Measurements from ENCODE around the gene DENND4A. TPM values are rescaled to one million over a fixed set of nuclear protein-coding genes. Genes with fewer than 3 reads are reported as not detected.

The DENND4A gene
- total and polyA plus RNA-seq, 2 of the 4 experiments (the other 2 are of a cell fraction), result 4.1 to 17.7 TPM

DNA sequence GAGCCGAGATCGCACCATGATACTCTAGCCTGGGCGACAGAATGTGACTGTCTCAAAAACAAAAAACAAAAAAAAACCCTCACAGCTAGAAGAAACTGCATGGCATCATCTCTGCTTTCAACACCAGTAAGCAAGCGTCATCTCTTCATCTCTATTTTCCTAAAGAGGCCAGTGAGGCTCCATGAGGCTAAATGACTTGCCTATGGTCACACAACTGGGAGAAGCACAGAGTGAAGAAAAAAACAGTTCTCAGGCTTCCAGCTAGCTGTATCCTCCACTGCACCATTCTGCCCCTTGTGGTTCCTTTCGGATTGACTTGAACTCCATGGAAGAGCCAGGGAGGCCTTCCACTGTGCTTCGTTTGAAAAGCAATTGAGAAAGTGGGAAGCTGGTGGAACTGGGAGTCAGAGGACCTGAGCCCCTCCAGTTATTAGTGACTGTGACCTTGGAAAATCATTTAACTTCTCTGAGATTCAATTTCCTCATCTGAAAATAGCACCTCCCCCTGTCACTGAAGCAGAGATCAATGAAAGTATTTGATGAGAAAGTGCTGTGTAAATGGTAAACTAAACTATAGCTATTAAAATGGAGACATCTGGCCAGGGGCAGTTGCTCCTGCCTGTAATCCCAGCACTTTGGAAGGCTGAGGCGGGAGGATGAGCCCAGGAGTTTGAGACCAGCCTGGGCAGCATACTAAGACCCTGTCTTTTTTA lies 32.1 kb upstream of the DENND4A start:
- intact Hi-C loops (cut with micrococcal nuclease) (no loop called here), in situ Hi-C loops (cut with MboI; ENCODE audit: low sequenced_read_pairs) (no loop called here), dilution Hi-C loops (cut with HindIII; ENCODE audit: low sequenced_read_pairs, unreplicated experiment) (no loop called here)
- Histone ChIP-seq H3K18ac (ENCODE audit: low read depth, low read length) (no peak overlapping the region), H4K8ac (ENCODE audit: low read depth in 2 of 2, low read length in 2 of 2) (no peak overlapping the region), H2BK15ac (ENCODE audit: low read depth, low read length) (no peak overlapping the region), H3K14ac (replicated peaks; ENCODE audit: low read depth, low read length) (no peak overlapping the region), H3K4me1 (ENCODE audit: control insufficient read depth, insufficient read depth, low read length) (0 out of 2 replicates have a peak, but pooled peaks cover 1% of the 10 kb centered on the region), H4K20me1 (ENCODE audit: insufficient read depth, low read length) (no peaks in the 10 kb centered on the region), H3K27me3 (ENCODE audit: control insufficient read depth, insufficient read depth, low read length) (no peaks in the 10 kb centered on the region), H3K9me3 (ENCODE audit: control insufficient read depth, insufficient read depth, low read length) (no peaks in the 10 kb centered on the region), H3K4ac (ENCODE audit: low read depth, low read length) (no peak overlapping the region), H3K79me1 (ENCODE audit: low read depth in 1 of 2, low read length in 2 of 2) (no peaks in the 10 kb centered on the region), H2AK9ac (replicated peaks; ENCODE audit: low read depth, low read length, poor library complexity) (no peak overlapping the region), H3K36me3 (ENCODE audit: control insufficient read depth, insufficient read depth, low read length) (no peaks in the 10 kb centered on the region), H3K9me1 (ENCODE audit: insufficient read depth, low read length) (no peaks in the 10 kb centered on the region), H2BK5ac (ENCODE audit: low read depth, low read length, poor library complexity, severe bottlenecking) (no peak overlapping the region), H4K91ac (ENCODE audit: insufficient read depth, low read depth, low read length) (no peak overlapping the region), H4K5ac (ENCODE audit: low read depth, low read length) (no peak overlapping the region), H2BK20ac (ENCODE audit: low read depth, low read length) (no peak overlapping the region), H2BK120ac (ENCODE audit: low read depth, low read length) (no peak overlapping the region), H3K23ac (ENCODE audit: low read depth, low read length) (no peak overlapping the region), H3K56ac (ENCODE audit: extremely low read depth, insufficient read depth, low read length) (no peak overlapping the region), H2AK5ac (ENCODE audit: low read depth, low read length) (0 out of 2 replicates have a peak overlapping the region, but pooled peaks have one; percentile 21), H3K4me2 (ENCODE audit: low read depth, low read length) (no peak overlapping the region), H3K9ac (ENCODE audit: low read depth, low read length) (no peak overlapping the region), H3K4me3 (ENCODE audit: insufficient read depth, low read depth, low read length) (no peak overlapping the region), H2AFZ (replicated peaks; ENCODE audit: low read length, poor library complexity) (no peak overlapping the region), H3K27ac (ENCODE audit: insufficient read depth, low read length) (no peak overlapping the region)
- 58% methylated on average over 1 of the region's 7 CpGs; no CpG with 5 or more reads in 1 of the 2 experiments for WGBS, 2 experiments (ENCODE audit: extremely low coverage in 2 of 2, insufficient read length in 1 of 2)
- ChIA-PET POLR2A (ENCODE audit: unreplicated experiment) (no interaction called here), CTCF (interaction anchor here (0.6 to 1.3 kb wide), 10 partner anchors 9 to 165 kb away, joined by 3 to 7 read pairs (median 4); no protein-coding TSS in a partner anchor)
- TF ChIP-seq RFX5 (IDR thresholded peaks at IDR 0.05; ENCODE audit: low read depth, low read length), result no peak
- TF ChIP-seq CEBPB (IDR thresholded peaks at IDR 0.05; ENCODE audit: low read depth, low read length), result no peak
- TF ChIP-seq SMC3 (IDR thresholded peaks at IDR 0.05; ENCODE audit: low read depth, low read length), result peak; percentile 32; the same call in 1 of the 2 replicates
- TF ChIP-seq CHD1 (IDR thresholded peaks at IDR 0.05; ENCODE audit: low read depth, low read length), result no peak
- no peak for TF ChIP-seq BHLHE40 (IDR thresholded peaks at IDR 0.05; ENCODE audit: low read depth, low read length)
- TF ChIP-seq, protein P1, sequence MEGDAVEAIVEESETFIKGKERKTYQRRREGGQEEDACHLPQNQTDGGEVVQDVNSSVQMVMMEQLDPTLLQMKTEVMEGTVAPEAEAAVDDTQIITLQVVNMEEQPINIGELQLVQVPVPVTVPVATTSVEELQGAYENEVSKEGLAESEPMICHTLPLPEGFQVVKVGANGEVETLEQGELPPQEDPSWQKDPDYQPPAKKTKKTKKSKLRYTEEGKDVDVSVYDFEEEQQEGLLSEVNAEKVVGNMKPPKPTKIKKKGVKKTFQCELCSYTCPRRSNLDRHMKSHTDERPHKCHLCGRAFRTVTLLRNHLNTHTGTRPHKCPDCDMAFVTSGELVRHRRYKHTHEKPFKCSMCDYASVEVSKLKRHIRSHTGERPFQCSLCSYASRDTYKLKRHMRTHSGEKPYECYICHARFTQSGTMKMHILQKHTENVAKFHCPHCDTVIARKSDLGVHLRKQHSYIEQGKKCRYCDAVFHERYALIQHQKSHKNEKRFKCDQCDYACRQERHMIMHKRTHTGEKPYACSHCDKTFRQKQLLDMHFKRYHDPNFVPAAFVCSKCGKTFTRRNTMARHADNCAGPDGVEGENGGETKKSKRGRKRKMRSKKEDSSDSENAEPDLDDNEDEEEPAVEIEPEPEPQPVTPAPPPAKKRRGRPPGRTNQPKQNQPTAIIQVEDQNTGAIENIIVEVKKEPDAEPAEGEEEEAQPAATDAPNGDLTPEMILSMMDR (conservative IDR thresholded peaks at IDR 0.05; ENCODE audit: low read depth, low read length), result peak; percentile 68
- no peak for TF ChIP-seq MXI1 (IDR thresholded peaks at IDR 0.05; ENCODE audit: borderline replicate concordance, low read depth, low read length)
- TF ChIP-seq FOS (IDR thresholded peaks at IDR 0.05; ENCODE audit: low read depth, low read length), result no peak
- TF ChIP-seq RAD21 (IDR thresholded peaks at IDR 0.05; ENCODE audit: low read length), result peak; percentile 66
- TF ChIP-seq, protein P2, sequence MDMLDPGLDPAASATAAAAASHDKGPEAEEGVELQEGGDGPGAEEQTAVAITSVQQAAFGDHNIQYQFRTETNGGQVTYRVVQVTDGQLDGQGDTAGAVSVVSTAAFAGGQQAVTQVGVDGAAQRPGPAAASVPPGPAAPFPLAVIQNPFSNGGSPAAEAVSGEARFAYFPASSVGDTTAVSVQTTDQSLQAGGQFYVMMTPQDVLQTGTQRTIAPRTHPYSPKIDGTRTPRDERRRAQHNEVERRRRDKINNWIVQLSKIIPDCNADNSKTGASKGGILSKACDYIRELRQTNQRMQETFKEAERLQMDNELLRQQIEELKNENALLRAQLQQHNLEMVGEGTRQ (IDR thresholded peaks at IDR 0.05; ENCODE audit: low read depth, low read length), result no peak
- TF ChIP-seq MAFK (IDR thresholded peaks at IDR 0.05; ENCODE audit: low read depth, low read length), result no peak
- no TSS peak for BruUV-seq (replicated peaks)
- DNase-seq (peak; percentile 70), ATAC-seq (ENCODE audit: low read depth) (peak; percentile 91)
